Mammary epithelial cell (primary cell): Measurements from ENCODE around the gene PTK7.

Experiments used
- CTCF ChIP-seq, 2 donors: IDR thresholded peaks in 1 of 2; conservative IDR thresholded peaks in 1 of 2; 2 replicates each; pipeline ENCODE4 v1.5.1; 2011 to 2012; ENCODE audit warnings: inconsistent platforms in 2 of 2, low read length in 2 of 2, mild to moderate bottlenecking in 2 of 2, control low read depth in 1 of 2, low read depth in 1 of 2; ENCODE audit not compliant: insufficient read depth in 1 of 2; ENCODE audit errors: extremely low read depth in 1 of 2
- EZH2 ChIP-seq: IDR thresholded peaks from 2 replicates; pipeline ENCODE4 v1.6.1; 2012; ENCODE audit warnings: low read length, inconsistent platforms, borderline replicate concordance

GRCh38 chr6:43061861-43062260 lies 14.3 kb upstream of the PTK7 start:
- no peak for TF ChIP-seq CTCF (conservative IDR thresholded peaks at IDR 0.05 in 1 of 2, IDR thresholded peaks at IDR 0.05 in 1 of 2; ENCODE audit: extremely low read depth in 1 of 2, insufficient read depth in 1 of 2, low read depth in 1 of 2, low read length in 2 of 2)
- TF ChIP-seq EZH2, result no peak
